Endothelial cell of umbilical vein (primary cell): ENCODE data around the gene BRICD5. TPM values are rescaled to one million over a fixed set of nuclear protein-coding genes. Genes with fewer than 3 reads are reported as not detected.

Source experiments
- BruUV-seq: library from RNA; stranded (reverse); fragments of 400-500 nt; replicated peaks from 2 replicates; lab custom pipeline; 2021; lab: Mats Ljungman, UMichigan
- CTCF ChIA-PET: fragments of 300-600, 350-600 bp; sonication (Branson Sonifier 250); formaldehyde crosslinking; loops from one replicate; lab custom pipeline; 2021; ENCODE audit warnings: antibody characterized with exemption, inconsistent platforms; lab: Charles Lee
- POLR2A ChIA-PET: fragments of 300-600, 350-600 bp; sonication (Branson Sonifier 250); formaldehyde crosslinking; loops from one replicate; lab custom pipeline; 2021; ENCODE audit warnings: antibody characterized with exemption, inconsistent platforms; lab: Charles Lee
- DNase-seq: peaks from one replicate; pipeline ENCODE4 v3.0.0-alpha.2; 2011; ENCODE audit warnings: low read depth, low spot score
- FAIRE-seq: peaks from 2 replicates; lab custom pipeline; 2011; peaks lifted over from hg19 to GRCh38; lab: Jason Lieb, UNC
- H2AFZ ChIP-seq: 2 replicates; pipeline ENCODE4 v1.6.0; 2012; ENCODE audit warnings: low read depth, low read length, control low read depth, inconsistent platforms
- H3K27ac ChIP-seq: 2 replicates; pipeline ENCODE4 v1.5.1; 2011; ENCODE audit warnings: low read depth, mild to moderate bottlenecking, control low read depth, low read length, moderate library complexity; ENCODE audit not compliant: insufficient read depth
- H3K27me3 ChIP-seq, 2 experiments: 2 replicates each; pipeline versions ENCODE4 v1.6.0 to v1.6.1; 2011; ENCODE audit warnings: low read length in 2 of 2, mixed read lengths in 1 of 2; ENCODE audit not compliant: control insufficient read depth in 2 of 2, insufficient read depth in 2 of 2
- H3K36me3 ChIP-seq, 2 experiments: 2 replicates in 1 of 2; 3 replicates in 1 of 2; pipeline ENCODE4 v1.5.1; 2011; ENCODE audit warnings: low read length in 2 of 2, mild to moderate bottlenecking in 1 of 2, moderate library complexity in 1 of 2; ENCODE audit not compliant: control insufficient read depth in 2 of 2, insufficient read depth in 2 of 2; ENCODE audit errors: extremely low read depth in 1 of 2
- H3K4me1 ChIP-seq: 3 replicates; pipeline ENCODE4 v1.5.1; 2011; ENCODE audit warnings: mild to moderate bottlenecking, low read length; ENCODE audit not compliant: control insufficient read depth, insufficient read depth; ENCODE audit errors: extremely low read depth
- H3K4me2 ChIP-seq: 2 replicates; pipeline ENCODE4 v1.6.1; 2011; ENCODE audit warnings: low read length, control low read depth, mixed read lengths; ENCODE audit not compliant: insufficient read depth
- H3K4me3 ChIP-seq, 3 experiments: fragments of 200-600 bp in 1 of 3; sonication (generic), shearing (Covaris generic) in 1 of 3; replicated peaks in 1 of 3; 2 replicates each; pipeline ENCODE4 v1.5.1; 2011 to 2016; ENCODE audit warnings: control low read depth in 3 of 3, low read length in 3 of 3, mild to moderate bottlenecking in 2 of 3, inconsistent platforms in 1 of 3, low read depth in 1 of 3, moderate library complexity in 1 of 3; ENCODE audit not compliant: insufficient read depth in 1 of 3
- H3K79me2 ChIP-seq: 2 replicates; pipeline ENCODE4 v1.6.0; 2012; ENCODE audit warnings: low read length, inconsistent platforms; ENCODE audit not compliant: control insufficient read depth, insufficient read depth
- H3K9ac ChIP-seq: replicated peaks from 2 replicates; pipeline ENCODE3; 2011; ENCODE audit warnings: low read length, control low read depth; ENCODE audit not compliant: insufficient read depth; ENCODE audit errors: extremely low read depth
- H3K9me1 ChIP-seq: replicated peaks from 3 replicates; pipeline ENCODE4 v1.6.0; 2011; ENCODE audit warnings: mild to moderate bottlenecking, low read length; ENCODE audit not compliant: control insufficient read depth, insufficient read depth; ENCODE audit errors: extremely low read depth
- H3K9me3 ChIP-seq: replicated peaks from 2 replicates; pipeline ENCODE4 v1.5.1; 2012; ENCODE audit warnings: low read length, inconsistent platforms; ENCODE audit not compliant: control insufficient read depth, insufficient read depth
- H4K20me1 ChIP-seq: replicated peaks from 2 replicates; pipeline ENCODE3; 2011; ENCODE audit warnings: mild to moderate bottlenecking, low read length; ENCODE audit not compliant: control insufficient read depth, insufficient read depth; ENCODE audit errors: extremely low read depth
- EZH2 ChIP-seq: IDR thresholded peaks from 2 replicates; pipeline ENCODE4 v1.6.1; 2012; ENCODE audit warnings: borderline replicate concordance, low read depth, mild to moderate bottlenecking, moderate library complexity, low read length, inconsistent platforms; ENCODE audit not compliant: severe bottlenecking
- FOS ChIP-seq: IDR thresholded peaks from 2 replicates; pipeline ENCODE4 v1.6.1; 2011; ENCODE audit warnings: mild to moderate bottlenecking, low read length, moderate library complexity, borderline replicate concordance; ENCODE audit not compliant: insufficient read depth
- GATA2 ChIP-seq: IDR thresholded peaks from 2 replicates; pipeline ENCODE4 v1.7.0; 2011; ENCODE audit warnings: low read depth, mild to moderate bottlenecking, moderate library complexity, mixed read lengths, low read length; ENCODE audit not compliant: insufficient read length, insufficient read depth
- JUN ChIP-seq: IDR thresholded peaks from 2 replicates; pipeline ENCODE4 v1.6.1; 2011; ENCODE audit warnings: borderline replicate concordance, low read depth; ENCODE audit not compliant: insufficient read length, insufficient read depth
- MYC ChIP-seq: IDR thresholded peaks from one replicate; pipeline ENCODE4 v1.6.1; 2011; ENCODE audit warnings: mild to moderate bottlenecking, low read depth, low read length
- POLR2A ChIP-seq: IDR thresholded peaks from 2 replicates; pipeline ENCODE4 v1.6.1; 2012; ENCODE audit warnings: low read depth, mild to moderate bottlenecking, control low read depth, low read length
- POLR2AphosphoS5 ChIP-seq: IDR thresholded peaks from 2 replicates; pipeline ENCODE4 v1.6.1; 2012; ENCODE audit warnings: low read depth, mild to moderate bottlenecking, control low read depth, low read length, moderate library complexity; ENCODE audit not compliant: insufficient read depth
- dilution Hi-C: fragments of 300-500 bp; cut with MboI; formaldehyde crosslinking; loops from one replicate; pipeline ENCODE4 v1.15.0; 2019; ENCODE audit warnings: low sequenced_read_pairs; ENCODE audit not compliant: extremely low pct_ligation_motif_present
- intact Hi-C: fragments of 100-400 bp; cut with micrococcal nuclease; formaldehyde crosslinking; loops from one replicate; pipeline ENCODE4 v1.10.0; 2022
- polyA plus RNA-seq, 4 experiments: library from polyadenylated mRNA; depleted of rRNA in 3 of 4; stranded (reverse) in 3 of 4; unstranded in 1 of 4; fragments of >200 nt; gene quantifications; 2 replicates each; pipeline versions ENCODE4 v1.2.1 to v1.2.3, GENCODE V29; 2011 to 2012; ENCODE audit warnings: missing spikeins in 1 of 4
- total RNA-seq: library from RNA; stranded (reverse); gene quantifications from 2 replicates; pipeline ENCODE4 v1.2.3, GENCODE V29; 2021
- TF ChIP-seq, protein P1 (sequence below), 2 donors: IDR thresholded peaks; 1 replicate in 1 of 2; 2 replicates in 1 of 2; pipeline ENCODE4 v1.5.1; 2011; ENCODE audit warnings: low read length in 2 of 2, mild to moderate bottlenecking in 2 of 2, moderate library complexity in 2 of 2, control low read depth in 1 of 2, inconsistent platforms in 1 of 2, low read depth in 1 of 2; ENCODE audit not compliant: insufficient read depth in 1 of 2; ENCODE audit errors: extremely low read depth in 1 of 2
- TF ChIP-seq, protein P2 (sequence below): IDR thresholded peaks from 2 replicates; pipeline ENCODE4 v1.6.1; 2011; ENCODE audit not compliant: insufficient read depth, insufficient read length

BRICD5 gene
- total and polyA plus RNA-seq, 2 donors (not counting 3 experiments of a cell fraction or from before 2014, with no cell fraction given): 5.6 to 8.4 TPM

DNA sequence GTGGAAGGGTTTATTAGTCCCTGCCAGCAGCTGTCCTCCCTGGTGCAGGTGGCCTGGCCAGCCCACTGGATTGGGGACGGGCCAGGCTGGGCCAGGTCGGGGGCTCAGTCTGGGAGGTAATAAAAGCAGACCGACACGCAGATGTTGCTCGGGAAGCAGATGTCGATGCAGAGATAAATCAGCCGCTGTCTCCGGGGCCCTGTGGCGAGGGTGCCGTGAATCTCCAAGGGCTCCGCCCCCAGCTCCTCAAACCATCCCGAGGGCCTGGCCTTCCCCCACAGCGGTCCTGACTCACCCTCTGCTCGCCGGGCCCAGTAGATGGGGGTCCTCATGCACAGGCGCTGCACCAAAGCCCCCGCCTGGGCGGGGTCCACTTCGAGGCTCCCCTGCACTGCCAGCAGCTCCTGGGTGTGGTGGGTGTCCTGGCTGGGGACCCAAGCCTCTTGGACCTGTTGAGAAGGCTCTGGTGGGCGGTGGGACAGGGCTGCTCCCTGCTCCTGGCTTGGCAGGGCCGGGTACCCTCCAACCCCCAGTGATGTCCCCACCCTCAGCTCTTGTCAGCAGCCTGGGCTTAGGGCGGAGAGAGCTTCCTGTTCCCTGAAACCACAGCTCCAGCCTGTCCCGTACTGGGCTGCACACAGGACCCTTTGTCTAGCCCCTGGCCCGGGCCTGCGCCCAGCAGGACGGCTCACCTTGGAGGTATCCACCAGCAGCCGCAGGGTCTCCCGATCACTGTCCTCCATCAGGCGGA, 1.2 kb downstream of the BRICD5 start:
- no peak overlapping the region for H3K4me3 ChIP-seq
- H3K27ac ChIP-seq: no peak overlapping the region
- peaks cover 25% of the 10 kb centered on the region for H3K4me1 ChIP-seq
- no peaks in the 10 kb centered on the region for H3K9me1 ChIP-seq
- no peak overlapping the region for H3K4me2 ChIP-seq
- FAIRE-seq (no peak), DNase-seq (no peak)
- H4K20me1 ChIP-seq: no peaks in the 10 kb centered on the region
- POLR2A ChIA-PET: interaction anchor here (1.7 kb wide), 1 partner anchor 54 kb away, joined by 5 read pairs; the partner anchor contains the start of gene TRAF7
- no TSS peak for BruUV-seq
- peaks cover 31% of the 10 kb centered on the region for H3K79me2 ChIP-seq
- no peak overlapping the region for H2AFZ ChIP-seq
- TF ChIP-seq POLR2AphosphoS5 (no peak), FOS (no peak), POLR2A (no peak), JUN (no peak), EZH2 (no peak), MYC (no peak), GATA2 (no peak)
- TF ChIP-seq, protein P1, sequence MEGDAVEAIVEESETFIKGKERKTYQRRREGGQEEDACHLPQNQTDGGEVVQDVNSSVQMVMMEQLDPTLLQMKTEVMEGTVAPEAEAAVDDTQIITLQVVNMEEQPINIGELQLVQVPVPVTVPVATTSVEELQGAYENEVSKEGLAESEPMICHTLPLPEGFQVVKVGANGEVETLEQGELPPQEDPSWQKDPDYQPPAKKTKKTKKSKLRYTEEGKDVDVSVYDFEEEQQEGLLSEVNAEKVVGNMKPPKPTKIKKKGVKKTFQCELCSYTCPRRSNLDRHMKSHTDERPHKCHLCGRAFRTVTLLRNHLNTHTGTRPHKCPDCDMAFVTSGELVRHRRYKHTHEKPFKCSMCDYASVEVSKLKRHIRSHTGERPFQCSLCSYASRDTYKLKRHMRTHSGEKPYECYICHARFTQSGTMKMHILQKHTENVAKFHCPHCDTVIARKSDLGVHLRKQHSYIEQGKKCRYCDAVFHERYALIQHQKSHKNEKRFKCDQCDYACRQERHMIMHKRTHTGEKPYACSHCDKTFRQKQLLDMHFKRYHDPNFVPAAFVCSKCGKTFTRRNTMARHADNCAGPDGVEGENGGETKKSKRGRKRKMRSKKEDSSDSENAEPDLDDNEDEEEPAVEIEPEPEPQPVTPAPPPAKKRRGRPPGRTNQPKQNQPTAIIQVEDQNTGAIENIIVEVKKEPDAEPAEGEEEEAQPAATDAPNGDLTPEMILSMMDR (IDR thresholded peaks at IDR 0.05; ENCODE audit: extremely low read depth in 1 of 2, insufficient read depth in 1 of 2, low read depth in 1 of 2, low read length in 2 of 2): no peak
- TF ChIP-seq, protein P2, sequence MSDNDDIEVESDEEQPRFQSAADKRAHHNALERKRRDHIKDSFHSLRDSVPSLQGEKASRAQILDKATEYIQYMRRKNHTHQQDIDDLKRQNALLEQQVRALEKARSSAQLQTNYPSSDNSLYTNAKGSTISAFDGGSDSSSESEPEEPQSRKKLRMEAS: no peak
- H3K27me3 ChIP-seq: no peaks in the 10 kb centered on the region
- CTCF ChIA-PET: no interaction called here
- H3K9ac ChIP-seq: no peak overlapping the region
- dilution Hi-C loops: no loop called here
- no peaks in the 10 kb centered on the region for H3K9me3 ChIP-seq
- peaks cover 0 to 22% of the 10 kb centered on the region in 2 experiments for H3K36me3 ChIP-seq
- intact Hi-C loops: no loop called here
